CD4-positive, alpha-beta T cell (primary cell): ENCODE data around the gene ENTR1. TPM values are rescaled to one million over a fixed set of nuclear protein-coding genes. Genes with fewer than 3 reads are reported as not detected.
A peak's percentile ranks its signal among the peaks of the same experiment; 100 is the strongest.

Experiments
- ATAC-seq: fragments of 200-7000 bp; cut with Tn5 transposase; one replicate; pipeline ENCODE4 v1.10.0; 2022; ENCODE audit warnings: mild to moderate bottlenecking; ENCODE audit not compliant: poor library complexity
- CTCF ChIA-PET: fragments of 350-600 bp; sonication (Branson Sonifier 250); formaldehyde crosslinking; loops from one replicate; lab custom pipeline; 2021; ENCODE audit warnings: antibody characterized with exemption, inconsistent platforms; lab: Charles Lee
- POLR2A ChIA-PET: fragments of 350-600 bp; sonication (Branson Sonifier 250); formaldehyde crosslinking; loops from one replicate; lab custom pipeline; 2021; ENCODE audit warnings: antibody characterized with exemption, inconsistent platforms; lab: Charles Lee
- DNase-seq, 14 experiments: peaks; one replicate each; pipeline ENCODE4 v3.0.0-alpha.2; 2013 to 2020; ENCODE audit warnings: mixed read lengths in 2 of 14
- H3K27ac ChIP-seq, 2 donors: one replicate each; pipeline versions ENCODE4 v1.5.1 to v1.7.0; 2013; ENCODE audit warnings: low read length in 2 of 2, low read depth in 1 of 2, mild to moderate bottlenecking in 1 of 2
- H3K27me3 ChIP-seq, 2 experiments: 1 replicate in 1 of 2; 2 replicates in 1 of 2; pipeline versions ENCODE4 v1.6.1 to v1.7.0; 2013; ENCODE audit warnings: low read length in 2 of 2, control low read depth in 1 of 2, mild to moderate bottlenecking in 1 of 2, moderate library complexity in 1 of 2; ENCODE audit not compliant: insufficient read depth in 2 of 2, control insufficient read depth in 1 of 2
- H3K36me3 ChIP-seq: one replicate; pipeline ENCODE4 v1.6.1; 2013; ENCODE audit warnings: low read length, control low read depth; ENCODE audit not compliant: insufficient read depth
- H3K4me1 ChIP-seq: one replicate; pipeline ENCODE4 v1.6.1; 2013; ENCODE audit warnings: low read length, control low read depth; ENCODE audit not compliant: insufficient read depth
- H3K4me3 ChIP-seq: one replicate; pipeline ENCODE4 v1.5.1; 2013; ENCODE audit warnings: mild to moderate bottlenecking, low read length, moderate library complexity
- H3K9me3 ChIP-seq, 2 experiments: 1 replicate in 1 of 2; 2 replicates in 1 of 2; pipeline versions ENCODE4 v1.6.1 to v1.7.0; 2013; ENCODE audit warnings: low read length in 2 of 2, mild to moderate bottlenecking in 2 of 2, control low read depth in 1 of 2, moderate library complexity in 1 of 2; ENCODE audit not compliant: control insufficient read depth in 1 of 2, insufficient read depth in 1 of 2
- H3K27ac Mint-ChIP-seq: one replicate; pipeline ENCODE4 v1.8.0; 2020; ENCODE audit warnings: mixed read lengths
- H3K27me3 Mint-ChIP-seq: one replicate; pipeline ENCODE4 v1.8.0; 2021; ENCODE audit warnings: mixed read lengths
- H3K36me3 Mint-ChIP-seq: one replicate; pipeline ENCODE4 v1.8.0; 2021; ENCODE audit warnings: low read depth, mixed read lengths
- H3K4me1 Mint-ChIP-seq: one replicate; pipeline ENCODE4 v1.8.0; 2021; ENCODE audit warnings: low read depth, mixed read lengths
- H3K4me3 Mint-ChIP-seq: one replicate; pipeline ENCODE4 v1.8.0; 2020; ENCODE audit warnings: mild to moderate bottlenecking, mixed read lengths
- H3K9me3 Mint-ChIP-seq: one replicate; pipeline ENCODE4 v1.8.0; 2020; ENCODE audit warnings: mixed read lengths
- CTCF ChIP-seq: fragments of 200-600 bp; IDR thresholded peaks from one replicate; pipeline ENCODE4 v1.8.0; 2022; ENCODE audit warnings: antibody characterized with exemption, mild to moderate bottlenecking
- intact Hi-C, 2 experiments: fragments of 100-400 bp; cut with DNase I in 1 of 2; cut with micrococcal nuclease in 1 of 2; formaldehyde crosslinking; loops; one replicate each; pipeline versions ENCODE4 v1.15.1 to v1.9.0; 2023 to 2025; cut with DNase I, micrococcal nuclease
- total RNA-seq, 174 experiments: library from RNA in 2 of 174; stranded (reverse) in 2 of 174; gene quantifications; one replicate each; pipeline ENCODE4 v1.2.3 and lab custom pipeline; 2021 to 2026

ENTR1 gene
- total RNA-seq, 2 experiments from 2014 or later, result 37.7 to 43.2 TPM

- H3K36me3 Mint-ChIP-seq, result peaks cover 43% of the 10 kb centered on the region
- peak overlapping the region; percentile 71 for H3K4me3 ChIP-seq
These were observed 28.4 kb upstream of the ENTR1 start for GRCh38 chr9:136438548-136439480.

GRCh38 chr9:136437839-136438547 lies 27.6 kb upstream of the ENTR1 start:
- Histone ChIP-seq H3K9me3 (no peaks in the 10 kb centered on the region), H3K4me1 (peaks cover 35% of the 10 kb centered on the region), H3K27me3 (no peaks in the 10 kb centered on the region), H3K36me3 (peaks cover 26% of the 10 kb centered on the region), H3K27ac (peak overlapping the region in 1 of 2 donors; percentile 37), H3K4me3 (peak overlapping the region; percentile 71)
- peak in 5 of 14 experiments; percentile 16 to 51 (median 38) for DNase-seq
- H3K27ac Mint-ChIP-seq, result peak overlapping the region; percentile 92
- H3K9me3 Mint-ChIP-seq, result no peaks in the 10 kb centered on the region
- H3K27me3 Mint-ChIP-seq, result no peaks in the 10 kb centered on the region
- POLR2A ChIA-PET, result interaction anchor here (0.9 to 1.8 kb wide), 3 partner anchors 28 to 46 kb away, joined by 3 to 6 read pairs (median 4); no protein-coding TSS in a partner anchor
- peak; percentile 23 for ATAC-seq
- no peak for TF ChIP-seq CTCF
- H3K4me3 Mint-ChIP-seq, result peak overlapping the region; percentile 97
- H3K36me3 Mint-ChIP-seq, result peaks cover 35% of the 10 kb centered on the region
- peaks cover 21% of the 10 kb centered on the region for H3K4me1 Mint-ChIP-seq
- intact Hi-C loops, result loop anchor here in 1 of 2 experiments (2.0 kb wide), 3 partner anchors 27 to 75 kb away; partner anchors contain the start of genes DNLZ, ENTR1, PMPCA and SNAPC4
- CTCF ChIA-PET, result no interaction called here

More at GRCh38 chr9:136438548-136439480, 28.4 kb upstream of the ENTR1 start:
- peak in 13 of 14 experiments; percentile 20 to 77 (median 42) for DNase-seq
- peaks cover 21% of the 10 kb centered on the region for H3K4me1 Mint-ChIP-seq
- peak overlapping the region; percentile 97 for H3K4me3 Mint-ChIP-seq
- H3K27ac Mint-ChIP-seq, result peak overlapping the region; percentile 92
- Histone ChIP-seq H3K27me3 (no peaks in the 10 kb centered on the region), H3K36me3 (peaks cover 35% of the 10 kb centered on the region), H3K4me1 (peaks cover 35% of the 10 kb centered on the region), H3K9me3 (no peaks in the 10 kb centered on the region), H3K27ac (peak overlapping the region in 1 of 2 donors; percentile 29)
- peak; percentile 73 for ATAC-seq
- no peaks in the 10 kb centered on the region for H3K9me3 Mint-ChIP-seq
- CTCF ChIA-PET, result no interaction called here
- POLR2A ChIA-PET, result interaction anchor here (0.9 to 1.8 kb wide), 3 partner anchors 29 to 45 kb away, joined by 3 to 6 read pairs (median 4); no protein-coding TSS in a partner anchor
- no peak for TF ChIP-seq CTCF
- intact Hi-C loops, result loop anchor here in 1 of 2 experiments (2.0 kb wide), 3 partner anchors 28 to 76 kb away; partner anchors contain the start of genes DNLZ, ENTR1, PMPCA and SNAPC4
- H3K27me3 Mint-ChIP-seq, result no peaks in the 10 kb centered on the region

- Histone ChIP-seq H3K27me3 (no peaks in the 10 kb centered on the region), H3K9me3 (no peaks in the 10 kb centered on the region), H3K27ac (peak overlapping the region; percentile 7 to 37), H3K4me1 (peaks cover 35% of the 10 kb centered on the region), H3K4me3 (peak overlapping the region; percentile 18), H3K36me3 (peaks cover 26% of the 10 kb centered on the region)
- Mint-ChIP-seq H3K4me3 (peak overlapping the region; percentile 97), H3K27me3 (no peaks in the 10 kb centered on the region), H3K4me1 (peaks cover 21% of the 10 kb centered on the region), H3K9me3 (no peaks in the 10 kb centered on the region), H3K27ac (peak overlapping the region; percentile 47), H3K36me3 (peaks cover 29% of the 10 kb centered on the region)
- no peak for TF ChIP-seq CTCF
- DNase-seq (peak in 1 of 14 experiments; percentile 25), ATAC-seq (no peak)
- ChIA-PET POLR2A (no interaction called here), CTCF (no interaction called here)
- intact Hi-C loops, result no loop called here
These were observed 27.0 kb upstream of the ENTR1 start for GRCh38 chr9:136437430-136437829.
